Uterus (tissue), 4 donors: ENCODE measurements around the gene UNC93B1. TPM values are rescaled to one million over a fixed set of nuclear protein-coding genes. Genes with fewer than 3 reads are reported as not detected.

Experiments
- DNase-seq, 2 donors: peaks; one replicate each; pipeline ENCODE4 v3.0.0-alpha.2; 2019 to 2020
- H3K27ac ChIP-seq, 2 donors: fragments of 200-600 bp; sonication (generic); 1 replicate in 1 of 2; 2 replicates in 1 of 2; pipeline ENCODE4 v1.5.1; 2016 to 2018
- H3K27me3 ChIP-seq, 2 donors: fragments of 200-600 bp; sonication (generic); one replicate each; pipeline ENCODE4 v1.5.1; 2018 to 2019; ENCODE audit warnings: control low read depth in 1 of 2
- H3K36me3 ChIP-seq, 2 donors: fragments of 200-600 bp; sonication (generic); one replicate each; pipeline ENCODE4 v1.5.1; 2019; ENCODE audit warnings: control low read depth in 1 of 2
- H3K4me1 ChIP-seq, 2 donors: fragments of 200-600 bp; sonication (generic); one replicate each; pipeline ENCODE4 v1.5.1; 2018 to 2019; ENCODE audit warnings: control low read depth in 1 of 2
- H3K4me3 ChIP-seq, 2 donors: fragments of 200-600 bp; sonication (generic); 1 replicate in 1 of 2; 2 replicates in 1 of 2; pipeline ENCODE4 v1.5.1; 2018 to 2019; ENCODE audit warnings: mild to moderate bottlenecking in 1 of 2
- H3K9me3 ChIP-seq, 2 donors: fragments of 200-600 bp; sonication (generic); one replicate each; pipeline ENCODE4 v1.5.1; 2019; ENCODE audit warnings: control low read depth in 1 of 2
- POLR2A ChIP-seq, 2 donors: fragments of 450-650 bp; IDR thresholded peaks; one replicate each; pipeline ENCODE4 v1.6.1; 2016; ENCODE audit warnings: antibody characterized with exemption in 2 of 2, mild to moderate bottlenecking in 1 of 2, moderate library complexity in 1 of 2
- intact Hi-C: fragments of 100-400 bp; cut with DNase I; formaldehyde crosslinking; loops from one replicate; pipeline ENCODE4 v1.15.1; 2023; ENCODE audit warnings: low total_unique reads
- total RNA-seq, 4 donors: library from RNA; depleted of rRNA in 3 of 4; stranded (reverse); fragments of >200 nt in 3 of 4; gene quantifications; one replicate each; pipeline versions ENCODE4 v1.1.0 to v1.2.4, GENCODE V29; 2014 to 2023
- TF ChIP-seq, protein P1 (sequence below), 4 experiments: fragments of 200-600 bp in 2 of 4; fragments of 450-650 bp in 2 of 4; sonication (generic) in 2 of 4; IDR thresholded peaks; one replicate each; pipeline ENCODE4 v1.5.1; 2016 to 2019; ENCODE audit warnings: antibody characterized with exemption in 4 of 4, mild to moderate bottlenecking in 2 of 4, moderate library complexity in 1 of 4
- donor health status: DM: yes; HTN: yes; CAD: no.

Gene UNC93B1
- total RNA-seq, 4 donors from 2014 or later: 4.1 to 24.3 (median 13.2) TPM

DNA sequence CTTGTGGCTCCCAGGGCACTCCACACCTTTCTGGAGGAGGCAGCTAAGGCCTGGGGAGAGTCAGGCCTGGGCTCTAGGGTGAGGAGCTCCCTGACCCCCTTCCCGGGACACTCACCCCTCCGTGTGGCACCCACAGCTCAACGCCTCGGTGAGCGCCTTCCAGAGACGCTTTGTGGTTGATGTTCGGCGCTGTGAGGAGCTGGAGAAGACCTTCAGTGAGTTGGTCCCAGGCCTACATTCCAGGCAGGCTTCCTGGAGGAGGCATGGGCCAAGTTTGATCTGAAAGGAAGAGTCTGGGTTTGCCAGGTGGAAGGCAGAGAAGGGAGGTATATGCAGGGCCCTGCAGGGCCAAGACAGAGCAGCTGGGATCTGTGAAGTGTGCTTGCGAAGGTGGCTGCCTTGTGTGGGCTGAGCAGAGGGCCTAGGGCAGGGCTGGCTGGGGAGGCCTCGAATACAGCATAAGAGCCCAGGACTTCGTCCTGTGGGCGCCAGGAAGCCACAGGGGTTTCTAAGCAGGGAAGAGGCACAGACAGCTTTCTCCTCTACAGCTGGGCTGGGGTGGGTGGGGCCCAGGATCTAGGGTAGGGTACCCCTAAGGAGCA, 37.8 kb upstream of the UNC93B1 start:
- intact Hi-C loops: no loop called here
- Histone ChIP-seq H3K27me3 (no peaks in the 10 kb centered on the region), H3K4me1 (peaks cover 5 to 14% of the 10 kb centered on the region in 2 donors), H3K27ac (peak overlapping the region; percentile 87 to 91), H3K36me3 (no peaks in the 10 kb centered on the region), H3K9me3 (no peaks in the 10 kb centered on the region), H3K4me3 (no peak overlapping the region)
- no peak for DNase-seq
- TF ChIP-seq, protein P1, sequence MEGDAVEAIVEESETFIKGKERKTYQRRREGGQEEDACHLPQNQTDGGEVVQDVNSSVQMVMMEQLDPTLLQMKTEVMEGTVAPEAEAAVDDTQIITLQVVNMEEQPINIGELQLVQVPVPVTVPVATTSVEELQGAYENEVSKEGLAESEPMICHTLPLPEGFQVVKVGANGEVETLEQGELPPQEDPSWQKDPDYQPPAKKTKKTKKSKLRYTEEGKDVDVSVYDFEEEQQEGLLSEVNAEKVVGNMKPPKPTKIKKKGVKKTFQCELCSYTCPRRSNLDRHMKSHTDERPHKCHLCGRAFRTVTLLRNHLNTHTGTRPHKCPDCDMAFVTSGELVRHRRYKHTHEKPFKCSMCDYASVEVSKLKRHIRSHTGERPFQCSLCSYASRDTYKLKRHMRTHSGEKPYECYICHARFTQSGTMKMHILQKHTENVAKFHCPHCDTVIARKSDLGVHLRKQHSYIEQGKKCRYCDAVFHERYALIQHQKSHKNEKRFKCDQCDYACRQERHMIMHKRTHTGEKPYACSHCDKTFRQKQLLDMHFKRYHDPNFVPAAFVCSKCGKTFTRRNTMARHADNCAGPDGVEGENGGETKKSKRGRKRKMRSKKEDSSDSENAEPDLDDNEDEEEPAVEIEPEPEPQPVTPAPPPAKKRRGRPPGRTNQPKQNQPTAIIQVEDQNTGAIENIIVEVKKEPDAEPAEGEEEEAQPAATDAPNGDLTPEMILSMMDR (IDR thresholded peaks at IDR 0.05): no peak
- no peak for TF ChIP-seq POLR2A (IDR thresholded peaks at IDR 0.05)

DNA sequence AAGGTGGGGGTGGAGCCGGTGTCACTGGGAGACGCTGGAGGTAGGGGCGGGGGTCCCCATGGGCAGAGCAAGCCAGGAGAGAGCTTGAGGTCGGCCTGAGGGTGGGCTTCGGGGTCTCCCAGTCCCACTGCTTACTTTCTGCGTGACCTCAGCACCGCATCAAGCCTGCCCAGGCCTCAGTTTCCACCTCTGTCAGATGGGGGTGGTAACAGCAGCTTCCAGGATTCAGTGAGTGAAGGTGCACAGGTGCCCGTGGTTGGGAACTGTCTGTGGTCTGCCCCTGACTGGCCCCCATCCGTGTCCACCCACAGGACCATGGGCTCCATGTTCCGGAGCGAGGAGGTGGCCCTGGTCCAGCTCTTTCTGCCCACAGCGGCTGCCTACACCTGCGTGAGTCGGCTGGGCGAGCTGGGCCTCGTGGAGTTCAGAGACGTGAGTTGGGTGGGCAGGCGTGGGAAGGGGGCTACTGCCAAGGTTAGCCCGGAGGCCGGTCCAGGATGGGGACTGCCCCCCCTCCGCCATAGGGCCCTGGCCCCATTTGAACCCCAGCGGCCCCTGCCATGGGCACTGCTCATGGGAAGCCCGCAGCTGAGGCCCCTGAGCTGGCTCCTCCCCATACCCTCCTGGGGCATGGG, 37.2 kb upstream of the UNC93B1 start:
- H3K4me1 ChIP-seq: peaks cover 5 to 14% of the 10 kb centered on the region in 2 donors
- intact Hi-C loops: no loop called here
- DNase-seq: peak in 1 of 2 donors; percentile 28
- H3K27me3 ChIP-seq: no peaks in the 10 kb centered on the region
- TF ChIP-seq POLR2A (IDR thresholded peaks at IDR 0.05): no peak
- no peaks in the 10 kb centered on the region for H3K9me3 ChIP-seq
- no peaks in the 10 kb centered on the region for H3K36me3 ChIP-seq
- peak overlapping the region; percentile 87 to 91 for H3K27ac ChIP-seq
- H3K4me3 ChIP-seq: peak overlapping the region; percentile 58 to 75

DNA sequence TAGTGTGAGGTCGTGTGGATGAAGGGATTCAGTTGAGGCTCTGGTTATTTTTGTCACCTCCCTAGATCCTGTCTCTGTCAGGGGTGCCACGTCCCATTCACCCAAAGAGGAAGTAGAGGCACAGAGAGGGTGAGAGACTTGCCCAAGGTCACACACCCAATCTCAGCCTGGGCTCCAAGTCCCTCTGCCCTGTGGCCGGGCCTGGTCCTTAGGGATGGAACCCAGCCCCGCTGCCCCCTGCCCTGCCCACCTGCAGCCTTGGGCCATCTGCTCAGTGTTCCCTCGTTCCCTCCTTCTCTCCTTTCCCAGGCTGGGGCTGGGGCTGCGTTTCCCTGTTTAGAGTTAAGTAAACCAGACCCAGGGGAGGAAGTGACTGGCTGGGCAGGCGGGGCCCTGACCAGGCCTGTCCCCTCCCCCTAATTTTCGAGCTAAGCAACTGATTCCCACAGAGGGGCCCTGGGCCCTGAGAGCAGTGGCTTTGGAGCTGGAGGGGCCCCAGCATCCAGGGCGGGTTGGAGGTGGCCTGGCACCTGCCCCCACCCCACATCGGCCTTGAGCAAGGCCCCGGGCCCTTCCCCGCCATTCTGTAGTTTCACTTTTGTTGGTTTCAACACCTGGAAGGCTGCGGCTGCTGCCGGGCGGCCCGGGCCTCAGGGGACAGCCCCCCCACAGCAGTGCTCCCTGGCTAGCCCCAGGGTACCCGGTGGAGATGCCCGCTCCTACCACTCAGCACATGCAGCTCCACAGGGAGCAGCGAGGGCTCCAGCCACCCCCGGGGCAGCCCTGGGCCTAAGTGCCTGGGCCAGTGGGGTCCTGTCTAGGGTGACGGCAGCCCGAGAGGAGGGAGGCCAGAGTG, 36.4 kb upstream of the UNC93B1 start:
- intact Hi-C loops: no loop called here
- Histone ChIP-seq H3K27me3 (no peaks in the 10 kb centered on the region), H3K9me3 (no peaks in the 10 kb centered on the region), H3K27ac (peak overlapping the region; percentile 87 to 91), H3K36me3 (no peaks in the 10 kb centered on the region), H3K4me3 (peak overlapping the region; percentile 58 to 75), H3K4me1 (peaks cover 5 to 14% of the 10 kb centered on the region in 2 donors)
- TF ChIP-seq, protein P1 (IDR thresholded peaks at IDR 0.05): no peak
- peak; percentile 32 to 41 for TF ChIP-seq POLR2A (IDR thresholded peaks at IDR 0.05)
- DNase-seq: peak; percentile 65 to 75

DNA sequence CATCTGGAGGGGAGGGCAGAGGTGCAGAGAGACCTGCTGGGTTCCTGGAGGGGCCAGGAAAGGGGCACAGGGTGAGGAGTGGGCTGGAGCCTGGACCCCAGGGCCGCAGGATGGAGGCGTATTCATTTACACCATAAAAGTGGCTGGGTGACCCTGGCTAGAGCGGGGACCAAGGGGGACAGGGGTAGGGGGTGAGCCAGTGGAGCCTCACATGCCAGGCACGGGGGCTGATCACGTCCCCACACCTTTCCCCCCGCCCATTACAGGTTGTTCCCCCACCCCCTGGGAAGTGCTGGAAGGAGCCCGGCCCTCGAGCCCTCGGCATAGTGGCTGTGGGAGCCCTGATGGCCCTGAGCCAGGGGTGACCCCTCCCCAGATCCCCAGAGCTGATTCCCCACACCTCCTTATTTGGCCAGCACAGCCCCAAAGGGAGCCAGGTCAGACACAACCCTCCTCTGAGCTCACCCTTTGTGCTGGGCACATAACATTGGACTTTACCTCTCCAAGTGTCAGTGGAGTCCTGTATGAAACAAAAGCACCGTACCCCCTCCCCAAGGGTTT, 35.7 kb upstream of the UNC93B1 start:
- no peaks in the 10 kb centered on the region for H3K27me3 ChIP-seq
- intact Hi-C loops: no loop called here
- H3K36me3 ChIP-seq: no peaks in the 10 kb centered on the region
- peak overlapping the region; percentile 87 to 91 for H3K27ac ChIP-seq
- no peak for DNase-seq
- peaks cover 5 to 14% of the 10 kb centered on the region in 2 donors for H3K4me1 ChIP-seq
- H3K9me3 ChIP-seq: no peaks in the 10 kb centered on the region
- TF ChIP-seq, protein P1 (IDR thresholded peaks at IDR 0.05): no peak
- TF ChIP-seq POLR2A (IDR thresholded peaks at IDR 0.05): no peak
- H3K4me3 ChIP-seq: peak overlapping the region; percentile 58 to 75

DNA sequence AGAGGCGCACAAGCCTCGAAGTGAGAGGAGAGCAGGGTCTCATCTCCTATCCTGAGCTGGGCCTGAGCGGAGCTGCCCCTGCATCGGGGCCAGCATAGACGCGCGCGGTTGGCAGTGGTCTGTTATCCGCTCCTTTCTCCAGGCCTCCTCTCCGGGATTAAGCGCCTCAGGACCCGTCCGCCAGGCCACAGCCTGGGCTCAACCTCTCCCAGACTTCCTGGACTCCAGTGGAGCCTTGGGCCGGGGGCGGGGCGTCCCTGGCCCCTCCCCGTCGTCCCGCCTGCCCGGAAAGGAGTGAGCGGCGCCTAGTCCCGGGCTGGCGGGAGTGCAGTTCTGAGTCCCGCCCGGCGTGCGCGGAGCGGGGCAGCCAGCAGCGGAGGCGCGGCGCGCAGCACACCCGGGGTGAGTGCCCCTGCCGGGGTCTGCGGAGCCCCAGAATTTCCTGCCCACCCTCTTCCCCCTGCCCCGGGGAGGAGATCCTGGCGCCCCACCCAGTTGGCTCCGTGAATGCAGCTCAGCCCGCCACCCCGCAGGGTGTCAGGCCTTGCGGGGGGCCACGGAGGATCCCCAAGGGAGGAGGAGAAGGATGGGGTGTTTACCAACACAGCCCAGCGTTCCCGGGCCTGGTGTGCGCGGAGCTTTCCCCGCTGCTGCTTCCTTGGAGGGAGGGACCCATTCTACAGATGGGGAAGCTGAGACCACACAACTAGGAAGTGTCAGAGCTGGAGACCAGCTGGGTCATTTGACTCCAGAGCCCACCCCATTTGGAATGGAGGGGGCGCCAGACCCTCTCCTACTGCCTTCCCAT, 35.0 kb upstream of the UNC93B1 start, which contains the start of gene TCIRG1:
TSS of gene TCIRG1 (plus strand) at position 308 of the 808 bp plus-strand sequence. CDS start 2,247 bp downstream, outside the sequence.
- intact Hi-C loops: no loop called here
- no peaks in the 10 kb centered on the region for H3K9me3 ChIP-seq
- no peaks in the 10 kb centered on the region for H3K27me3 ChIP-seq
- H3K4me3 ChIP-seq: peak within 1 kb of the TSS; percentile 58 to 75
- H3K27ac ChIP-seq: peak within 1 kb of the TSS; percentile 87 to 91
- H3K4me1 ChIP-seq: peaks cover 5 to 14% of the 10 kb centered on the region in 2 donors
- H3K36me3 ChIP-seq: no peaks in the 10 kb centered on the region
- TF ChIP-seq POLR2A (IDR thresholded peaks at IDR 0.05): peak; percentile 97 to 99
- TF ChIP-seq, protein P1 (IDR thresholded peaks at IDR 0.05): peak in 2 of 4 experiments; percentile 24 to 61
- peak; percentile 87 to 89 for DNase-seq
